Adrenal gland (tissue), 12 donors: ENCODE measurements around the gene TDRD3. TPM values are rescaled to one million over a fixed set of nuclear protein-coding genes. Genes with fewer than 3 reads are reported as not detected.

Experiments
- DNase-seq, 7 donors: peaks; one replicate each; pipeline ENCODE4 v3.0.0-alpha.2; 2019 to 2020
- H3K27ac ChIP-seq, 5 donors: fragments of 200-600 bp; sonication (generic) in 4 of 5; 1 replicate in 3 of 5; 2 replicates in 2 of 5; pipeline versions ENCODE4 v1.5.1 to v1.8.0; 2016 to 2020; ENCODE audit warnings: mild to moderate bottlenecking in 1 of 5
- H3K27me3 ChIP-seq: fragments of 200-600 bp; 2 replicates; pipeline ENCODE4 v1.8.0; 2021
- H3K36me3 ChIP-seq, 2 donors: fragments of 200-600 bp; replicated peaks in 1 of 2; 1 replicate in 1 of 2; 2 replicates in 1 of 2; pipeline versions ENCODE4 v1.5.1 to v1.8.0; 2018 to 2022
- H3K4me1 ChIP-seq, 2 donors: fragments of 200-600 bp; replicated peaks in 1 of 2; 1 replicate in 1 of 2; 2 replicates in 1 of 2; pipeline versions ENCODE4 v1.5.1 to v1.8.0; 2018 to 2021
- H3K4me3 ChIP-seq, 4 donors: fragments of 200-600 bp; sonication (generic) in 3 of 4; one replicate each; pipeline ENCODE4 v1.5.1; 2016 to 2018
- H3K9me3 ChIP-seq, 3 donors: fragments of 200-600 bp; sonication (generic) in 1 of 3; replicated peaks in 1 of 3; 1 replicate in 2 of 3; 2 replicates in 1 of 3; pipeline versions ENCODE4 v1.5.1 to v1.8.0; 2016 to 2021
- CTCF ChIP-seq, 6 experiments: fragments of 450-650 bp in 4 of 6; fragments of 200-600 bp in 2 of 6; sonication (generic) in 1 of 6; IDR thresholded peaks; 1 replicate in 5 of 6; 2 replicates in 1 of 6; pipeline versions ENCODE4 v1.5.1 to v1.8.0; 2016 to 2021; ENCODE audit warnings: antibody characterized with exemption in 6 of 6, mild to moderate bottlenecking in 2 of 6, moderate library complexity in 1 of 6
- POLR2A ChIP-seq, 2 donors: fragments of 450-650 bp; IDR thresholded peaks; one replicate each; pipeline ENCODE4 v1.6.1; 2017; ENCODE audit warnings: antibody characterized with exemption in 2 of 2, mild to moderate bottlenecking in 2 of 2, moderate library complexity in 1 of 2
- whole genome bisulfite sequencing, 4 donors: extraction: QIAGEN DNeasy Blood & Tissue Kit in 2 of 4; methylation state at CpG; one replicate each; pipeline versions ENCODE4 v1.1.5 to v1.1.7; 2013 to 2017; 5-methylcytosine and 5-hydroxymethylcytosine counted together
- intact Hi-C, 2 donors: fragments of 100-400 bp; cut with DNase I; formaldehyde crosslinking; loops; one replicate each; pipeline versions ENCODE4 v1.14.1 to v1.15.0; 2022 to 2023
- polyA plus RNA-seq, 3 donors: library from polyadenylated mRNA; stranded (reverse); fragments of 200-250 nt in 2 of 3; fragments of 350-450 nt in 1 of 3; fragmentation: Illumina TruSeq in 1 of 3; extraction: RNeasy Lipid Tissue Mini Kit (QIAGEN cat#74804) in 1 of 3; gene quantifications; one replicate each; pipeline ENCODE4 v1.2.3, GENCODE V29; 2013 to 2014
- small RNA-seq, 2 donors: library from RNA; depleted of rRNA; stranded (forward); fragments of <200 nt; gene quantifications; one replicate each; pipeline ENCODE3, GENCODE V24; 2016
- total RNA-seq, 9 donors: library from RNA; depleted of rRNA in 4 of 9; stranded (reverse); fragments of >200 nt in 4 of 9; fragments of 120-200 nt in 1 of 9; fragmentation: NEBNext Ultra II Directional in 1 of 9; extraction: Animal tissue kit (Norgen Biotek cat#: 25700) in 1 of 9; gene quantifications; one replicate each; pipeline versions ENCODE4 v1.1.0 to v1.2.4, GENCODE V29; 2013 to 2023
- donor health status: healthy with polysubstance abuse.
- donor health status: Bipolar disorder and iron deficiency.
- donor health status: DM: yes; HTN: yes; CAD: no.
- donor health status: DM: no; HTN: no; CAD: no.
- donor health status: DM: no; HTN: no; CAD: no.
- donor health status: DM: yes; HTN: yes; CAD: no.

The TDRD3 gene
- total and polyA plus RNA-seq, 12 donors: 6.6 to 30.5 (median 21.6) TPM

GRCh38 chr13:60619461-60619860, 222.4 kb downstream of the TDRD3 start:
- 76 to 97% (median 81%) methylated on average over 2 of the region's 2 CpGs for WGBS, 4 donors
- no peak for DNase-seq
- H3K4me3 ChIP-seq: no peak overlapping the region
- no peak overlapping the region for H3K27ac ChIP-seq
- no peaks in the 10 kb centered on the region for H3K9me3 ChIP-seq
- TF ChIP-seq POLR2A (IDR thresholded peaks at IDR 0.05): no peak
- no peak for TF ChIP-seq CTCF (IDR thresholded peaks at IDR 0.05)
- intact Hi-C loops: loop anchor here in 1 of 2 donors (10.0 kb wide), 1 partner anchor 145 kb away; no protein-coding TSS in a partner anchor
- H3K36me3 ChIP-seq: no peaks in the 10 kb centered on the region
- H3K27me3 ChIP-seq: no peaks in the 10 kb centered on the region
- H3K4me1 ChIP-seq: no peaks in the 10 kb centered on the region

- no peaks in the 10 kb centered on the region for H3K27me3 ChIP-seq
- no peak for DNase-seq
- no peaks in the 10 kb centered on the region for H3K36me3 ChIP-seq
- H3K4me3 ChIP-seq: no peak overlapping the region
- H3K27ac ChIP-seq: no peak overlapping the region
- intact Hi-C loops: no loop called here
- H3K4me1 ChIP-seq: no peaks in the 10 kb centered on the region
- H3K9me3 ChIP-seq: no peaks in the 10 kb centered on the region
- 51 to 73% (median 69%) methylated on average over 5 of the region's 5 CpGs for WGBS, 4 donors
- TF ChIP-seq POLR2A (IDR thresholded peaks at IDR 0.05) (no peak), CTCF (IDR thresholded peaks at IDR 0.05) (no peak)
Measured at GRCh38 chr13:60620611-60621395, 223.8 kb downstream of the TDRD3 start.

- Histone ChIP-seq H3K27ac (no peak overlapping the region), H3K4me3 (no peak overlapping the region), H3K4me1 (no peaks in the 10 kb centered on the region), H3K9me3 (no peaks in the 10 kb centered on the region), H3K36me3 (no peaks in the 10 kb centered on the region), H3K27me3 (no peaks in the 10 kb centered on the region)
- no peak for DNase-seq
- WGBS, 4 donors: 30 to 63% (median 49%) methylated on average over 1 of the region's 1 CpG
- TF ChIP-seq CTCF (IDR thresholded peaks at IDR 0.05) (no peak), POLR2A (IDR thresholded peaks at IDR 0.05) (no peak)
- intact Hi-C loops: no loop called here
Measured at GRCh38 chr13:60623151-60623550, 226.1 kb downstream of the TDRD3 start.

Small RNAs within 50 kb of the gene (small RNA-seq; reads per million reads assigned to genes)
- 0 reads per million in 2 donors for gene RNA5SP31

Other genes with a start within 250 kb of the TDRD3 start
- 1 to 10 TPM in 2 of 9 donors, under 1 TPM in 5, not detected in 2; 0.14 to 4.2 (median 0.42) TPM for gene DIAPH3, start 233.3 kb upstream of the TDRD3 start, total RNA-seq
- gene DIAPH3, start 233.3 kb upstream of the TDRD3 start, polyA plus RNA-seq: under 1 TPM in 2 of 3 donors, not detected in 1; 0.07 to 0.84 TPM